ENCODE results near the gene KCNQ1OT1. TPM values are rescaled to one million over a fixed set of nuclear protein-coding genes. Genes with fewer than 3 reads are reported as not detected.

KCNQ1OT1 gene
- total RNA-seq, 1 donor from 2014 or later: 0.54 TPM

DNA sequence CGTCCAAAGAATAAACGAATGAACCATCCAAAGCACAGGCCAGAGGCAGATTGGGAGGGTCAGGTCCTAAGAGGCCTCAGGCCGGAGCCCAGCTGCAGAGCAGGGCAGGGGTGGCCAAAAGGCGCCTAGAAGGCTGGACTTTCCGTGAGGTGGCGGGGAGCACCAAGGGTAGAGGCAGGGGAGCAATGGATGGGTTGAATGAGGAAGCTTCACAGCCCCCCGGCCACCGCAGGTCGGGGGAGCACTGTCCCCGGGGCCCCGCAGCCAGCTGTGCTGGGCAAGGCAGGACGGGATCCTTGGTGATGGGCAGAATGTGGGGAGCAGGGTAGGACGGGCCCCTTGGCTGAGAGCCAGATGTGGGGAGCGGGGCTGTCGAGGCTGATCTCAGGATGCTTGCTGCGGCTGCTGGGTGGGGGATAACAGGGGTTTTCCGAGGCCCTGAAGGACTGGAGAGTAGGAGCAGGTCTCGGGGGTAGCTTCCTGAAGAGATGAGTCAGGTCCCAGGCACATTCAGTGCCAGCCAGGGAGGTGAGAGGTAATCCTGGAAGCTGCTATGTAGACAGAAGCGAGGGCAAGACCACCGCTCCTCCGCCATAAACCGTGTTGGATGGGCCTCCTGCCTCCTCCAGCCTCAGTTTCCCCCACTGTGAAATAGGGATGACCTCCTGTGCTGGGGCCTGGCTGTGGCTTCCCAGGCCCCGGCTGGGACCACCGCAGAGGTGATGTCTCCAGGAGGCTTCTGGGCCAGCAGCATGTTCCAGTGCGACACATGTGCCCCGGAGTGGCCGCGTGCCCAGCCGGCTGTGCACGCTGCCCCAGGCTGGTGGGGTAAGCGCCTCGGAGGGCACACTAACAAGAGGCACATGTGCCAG, 34.6 kb upstream of the KCNQ1OT1 start:
- Histone ChIP-seq H3K4me3 (ENCODE audit: low read depth, low read length) (no peak overlapping the region), H3K36me3 (ENCODE audit: control insufficient read depth, insufficient read depth, low read length) (no peaks in the 10 kb centered on the region), H3K27me3 (ENCODE audit: control insufficient read depth, insufficient read depth, low read length) (no peaks in the 10 kb centered on the region)
- TF ChIP-seq, protein P1, sequence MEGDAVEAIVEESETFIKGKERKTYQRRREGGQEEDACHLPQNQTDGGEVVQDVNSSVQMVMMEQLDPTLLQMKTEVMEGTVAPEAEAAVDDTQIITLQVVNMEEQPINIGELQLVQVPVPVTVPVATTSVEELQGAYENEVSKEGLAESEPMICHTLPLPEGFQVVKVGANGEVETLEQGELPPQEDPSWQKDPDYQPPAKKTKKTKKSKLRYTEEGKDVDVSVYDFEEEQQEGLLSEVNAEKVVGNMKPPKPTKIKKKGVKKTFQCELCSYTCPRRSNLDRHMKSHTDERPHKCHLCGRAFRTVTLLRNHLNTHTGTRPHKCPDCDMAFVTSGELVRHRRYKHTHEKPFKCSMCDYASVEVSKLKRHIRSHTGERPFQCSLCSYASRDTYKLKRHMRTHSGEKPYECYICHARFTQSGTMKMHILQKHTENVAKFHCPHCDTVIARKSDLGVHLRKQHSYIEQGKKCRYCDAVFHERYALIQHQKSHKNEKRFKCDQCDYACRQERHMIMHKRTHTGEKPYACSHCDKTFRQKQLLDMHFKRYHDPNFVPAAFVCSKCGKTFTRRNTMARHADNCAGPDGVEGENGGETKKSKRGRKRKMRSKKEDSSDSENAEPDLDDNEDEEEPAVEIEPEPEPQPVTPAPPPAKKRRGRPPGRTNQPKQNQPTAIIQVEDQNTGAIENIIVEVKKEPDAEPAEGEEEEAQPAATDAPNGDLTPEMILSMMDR (IDR thresholded peaks at IDR 0.05; ENCODE audit: insufficient read depth, low read length, poor library complexity, severe bottlenecking): no peak
- DNase-seq (ENCODE audit: low read depth): no peak

DNA sequence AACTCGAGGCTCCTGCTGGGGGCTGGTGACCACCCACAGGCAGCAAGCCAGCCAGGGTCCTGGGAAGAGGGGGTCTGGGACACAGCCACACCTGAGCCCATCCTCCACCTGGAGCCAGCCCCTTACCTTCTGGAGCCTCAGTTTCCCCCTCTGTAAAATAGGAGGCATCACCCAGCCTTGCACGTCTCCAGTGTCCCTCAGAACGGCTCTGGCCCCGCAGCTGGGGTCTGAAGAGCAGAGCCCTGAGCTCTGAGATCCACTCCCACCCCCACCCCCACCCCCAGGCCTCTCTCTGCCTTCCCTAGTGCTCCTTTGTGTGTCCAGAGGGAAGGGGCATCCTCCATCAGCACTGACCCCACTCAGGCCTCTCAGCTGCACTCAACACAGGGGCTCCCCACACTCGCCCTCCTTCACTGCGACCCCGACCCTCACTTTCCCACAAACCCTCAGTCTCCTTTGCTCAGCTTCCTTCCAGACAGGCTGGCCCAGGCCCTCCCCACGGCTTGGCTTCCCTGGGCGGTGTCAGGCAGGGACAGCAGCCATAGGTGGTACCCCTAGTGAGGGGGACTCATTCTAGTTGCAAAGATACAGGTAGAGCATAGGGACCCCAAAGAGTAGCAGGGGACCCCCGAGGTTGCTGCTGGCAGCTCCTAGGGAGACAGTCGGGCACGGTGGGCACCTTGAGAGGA, 33.3 kb upstream of the KCNQ1OT1 start:
- Histone ChIP-seq H3K27me3 (ENCODE audit: control insufficient read depth, insufficient read depth, low read length) (no peaks in the 10 kb centered on the region), H3K36me3 (ENCODE audit: control insufficient read depth, insufficient read depth, low read length) (no peaks in the 10 kb centered on the region), H3K4me3 (ENCODE audit: low read depth, low read length) (no peak overlapping the region)
- TF ChIP-seq, protein P1 (IDR thresholded peaks at IDR 0.05; ENCODE audit: insufficient read depth, low read length, poor library complexity, severe bottlenecking): no peak
- DNase-seq (ENCODE audit: low read depth): no peak

- TF ChIP-seq, protein P1 (IDR thresholded peaks at IDR 0.05; ENCODE audit: insufficient read depth, low read length, poor library complexity, severe bottlenecking): no peak
- Histone ChIP-seq H3K27me3 (ENCODE audit: control insufficient read depth, insufficient read depth, low read length) (no peaks in the 10 kb centered on the region), H3K36me3 (ENCODE audit: control insufficient read depth, insufficient read depth, low read length) (no peaks in the 10 kb centered on the region), H3K4me3 (ENCODE audit: low read depth, low read length) (no peak overlapping the region)
- DNase-seq (ENCODE audit: low read depth): no peak
These were observed 32.6 kb upstream of the KCNQ1OT1 start for GRCh38 chr11:2732261-2732939.

GRCh38 chr11:2731130-2732125, 31.6 kb upstream of the KCNQ1OT1 start:
- no peak for DNase-seq (ENCODE audit: low read depth)
- no peaks in the 10 kb centered on the region for H3K36me3 ChIP-seq (ENCODE audit: control insufficient read depth, insufficient read depth, low read length)
- TF ChIP-seq, protein P1 (IDR thresholded peaks at IDR 0.05; ENCODE audit: insufficient read depth, low read length, poor library complexity, severe bottlenecking): no peak
- no peaks in the 10 kb centered on the region for H3K27me3 ChIP-seq (ENCODE audit: control insufficient read depth, insufficient read depth, low read length)
- no peak overlapping the region for H3K4me3 ChIP-seq (ENCODE audit: low read depth, low read length)

Data from kidney epithelial cell (primary cell).